GM12892 (cell line): ENCODE results near the gene MARCHF5.
"Not testable (repeated sequence)": the region's sequence is repeated elsewhere in the genome, so short reads cannot be mapped to it uniquely, and the experiment has no call there.

Experiments used
- DNase-seq: peaks from one replicate; pipeline ENCODE4 v3.0.0; 2011; ENCODE audit not compliant: insufficient read length
- FAIRE-seq: peaks from 2 replicates; lab custom pipeline; 2011; peaks lifted over from hg19 to GRCh38; lab: Jason Lieb, UNC
- POLR2A ChIP-seq: IDR thresholded peaks from 2 replicates; pipeline ENCODE4 v1.6.1; 2011; ENCODE audit warnings: low read depth, low read length, control low read depth
- POLR2AphosphoS5 ChIP-seq: IDR thresholded peaks from 2 replicates; pipeline ENCODE4 v1.6.1; 2011; ENCODE audit warnings: low read depth, low read length, control low read depth
- TAF1 ChIP-seq: IDR thresholded peaks from 2 replicates; pipeline ENCODE4 v1.6.1; 2011; ENCODE audit warnings: low read depth, mild to moderate bottlenecking, control low read depth, low read length, borderline replicate concordance

MARCHF5 gene

GRCh38 chr10:92309272-92309671 lies 18.3 kb downstream of the MARCHF5 start:
- no peak for DNase-seq
- no peak for FAIRE-seq
- no peak for TF ChIP-seq POLR2AphosphoS5
- TF ChIP-seq TAF1 = no peak
- no peak for TF ChIP-seq POLR2A

GRCh38 chr10:92313750-92314149 lies 22.8 kb downstream of the MARCHF5 start:
- DNase-seq (no peak), FAIRE-seq (no peak)
- TF ChIP-seq TAF1 = no peak
- no peak for TF ChIP-seq POLR2A
- no peak for TF ChIP-seq POLR2AphosphoS5

GRCh38 chr10:92316610-92317009 lies 25.6 kb downstream of the MARCHF5 start:
- TF ChIP-seq POLR2A = no peak
- TF ChIP-seq POLR2AphosphoS5 = no peak
- FAIRE-seq = no peak
- DNase-seq = no peak

DNA sequence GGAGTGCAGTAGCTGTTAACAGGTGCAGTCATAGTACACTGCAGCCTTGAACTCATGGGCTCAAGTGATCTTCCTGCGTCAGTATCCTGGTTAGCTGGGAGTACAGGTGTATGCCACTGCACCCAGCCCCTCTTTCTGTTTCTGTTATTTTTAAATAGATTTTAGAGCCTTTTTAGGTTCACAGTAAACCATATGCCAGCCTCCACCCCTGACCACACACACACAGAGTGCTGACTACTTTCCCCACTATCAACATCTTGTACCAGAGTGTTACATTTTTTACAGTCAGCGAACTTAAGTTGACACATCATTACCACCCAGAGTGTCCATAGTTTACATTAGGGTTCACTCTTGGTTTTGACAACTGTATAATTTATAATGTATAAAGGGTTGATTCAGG lies 32.1 kb downstream of the MARCHF5 start:
- FAIRE-seq (no peak), DNase-seq (no peak)
- TF ChIP-seq POLR2A = no peak
- no peak for TF ChIP-seq POLR2AphosphoS5
- TF ChIP-seq TAF1 = no peak

DNA sequence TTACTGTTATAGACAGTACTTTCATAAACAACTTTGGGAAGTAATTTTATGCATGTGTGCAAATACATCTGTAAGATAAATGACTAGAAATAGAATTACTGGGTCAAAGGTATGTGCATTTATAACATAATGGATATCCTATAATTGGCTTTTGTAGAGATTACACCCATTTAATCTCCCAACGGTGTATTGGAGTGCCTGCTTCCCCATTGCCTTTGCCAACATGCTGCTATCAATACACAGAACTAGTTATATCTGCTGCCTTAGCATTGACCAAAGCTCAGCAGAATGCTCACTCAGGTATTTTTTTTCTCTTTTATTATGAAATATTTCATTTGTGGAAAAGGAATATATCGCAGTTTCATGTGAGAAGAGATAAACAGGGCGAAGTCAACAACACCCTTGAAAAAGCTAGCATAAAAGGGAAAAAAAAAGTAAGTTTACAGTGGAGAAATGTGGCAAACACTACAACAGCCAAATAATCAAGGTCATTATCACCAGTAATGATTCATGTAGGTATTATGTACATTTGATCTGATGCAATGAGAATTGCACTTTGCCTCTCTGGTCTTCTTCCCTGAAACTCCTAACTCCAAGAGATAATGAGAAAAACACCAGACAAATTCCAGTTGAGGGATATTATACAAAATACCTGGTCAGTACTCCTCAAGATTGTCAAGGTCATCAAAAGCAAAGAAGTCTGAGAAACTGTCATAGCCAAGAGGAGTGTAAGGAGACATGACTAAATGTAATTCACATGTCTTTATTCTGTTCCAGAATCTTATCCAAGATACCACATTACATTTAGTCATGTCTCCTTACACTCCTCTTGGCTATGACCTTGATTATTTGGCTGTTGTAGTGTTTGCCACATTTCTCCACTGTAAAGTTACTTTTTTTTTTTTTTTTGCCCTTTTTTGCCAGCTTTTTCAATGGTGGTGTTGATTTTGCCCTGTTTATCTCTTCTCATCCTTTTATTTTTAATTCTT lies 36.8 kb downstream of the MARCHF5 start:
- DNase-seq = no peak
- TF ChIP-seq POLR2AphosphoS5 (no peak), TAF1 (no peak), POLR2A (no peak)
- no peak for FAIRE-seq

DNA sequence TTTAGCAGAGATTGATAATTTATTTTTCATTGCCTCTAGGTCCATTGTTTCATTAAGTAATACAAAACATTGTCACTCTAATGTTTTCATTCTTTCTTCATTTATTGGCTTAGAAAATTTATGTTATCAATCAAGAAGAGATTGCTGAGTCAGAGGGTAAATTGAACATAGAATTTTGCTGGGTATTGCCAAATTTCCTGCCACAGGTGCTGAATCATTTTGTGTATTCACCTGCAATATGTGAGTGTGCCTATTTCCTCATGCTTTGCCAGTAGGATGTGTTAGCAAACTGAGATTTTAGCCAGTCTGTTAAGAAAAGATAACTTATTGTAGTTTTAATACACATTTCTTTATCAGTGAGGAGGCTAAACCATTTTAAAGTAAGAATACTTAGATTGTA lies 38.0 kb downstream of the MARCHF5 start:
- FAIRE-seq = no peak

DNA sequence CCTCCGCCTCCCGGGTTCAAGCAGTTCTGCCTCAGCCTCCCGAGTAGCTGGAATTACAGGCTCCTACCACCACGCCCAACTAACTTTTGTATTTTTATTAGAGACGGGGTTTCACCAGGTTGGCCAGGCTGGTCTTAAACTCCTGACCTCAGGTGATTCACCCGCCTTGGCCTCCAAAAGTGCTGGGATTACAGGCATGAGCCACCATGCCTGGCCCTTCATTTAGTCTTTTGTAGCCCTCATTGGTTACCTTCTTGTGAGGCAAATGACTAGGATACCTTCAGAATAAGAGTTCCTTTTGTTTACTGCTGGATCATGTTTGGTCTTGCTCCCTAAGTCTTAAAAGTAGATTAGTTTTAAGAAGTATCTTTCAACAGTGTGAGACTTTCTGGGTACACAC lies 39.0 kb downstream of the MARCHF5 start:
- not testable (repeated sequence) for FAIRE-seq, DNase-seq

More for the DNA sequence above, 38.0 kb downstream of the MARCHF5 start:
- DNase-seq = no peak
- TF ChIP-seq TAF1 (no peak), POLR2A (no peak), POLR2AphosphoS5 (no peak)

DNA sequence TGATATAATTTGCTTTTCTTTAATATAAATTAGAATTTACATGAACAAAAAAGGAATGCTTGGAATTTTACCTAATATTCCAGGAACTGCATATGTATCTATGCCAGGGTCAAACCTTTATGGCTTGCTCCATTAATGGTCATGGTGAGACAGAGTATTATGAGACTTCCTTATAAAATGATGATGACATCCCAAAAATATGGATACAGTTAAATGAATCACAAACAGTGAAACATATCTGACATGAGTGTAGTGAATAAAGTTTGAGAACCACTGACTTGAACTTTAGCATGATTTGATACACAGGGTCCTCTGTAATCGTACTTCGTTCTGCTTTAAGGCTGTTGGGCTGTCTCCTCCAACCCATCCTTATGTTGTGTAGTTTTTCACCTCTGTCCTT lies 51.8 kb downstream of the MARCHF5 start:
- TF ChIP-seq POLR2A = no peak
- no peak for TF ChIP-seq TAF1
- TF ChIP-seq POLR2AphosphoS5 = no peak
- DNase-seq (no peak), FAIRE-seq (no peak)

GRCh38 chr10:92345575-92345974 lies 54.6 kb downstream of the MARCHF5 start:
- not testable (repeated sequence) for FAIRE-seq, DNase-seq

DNA sequence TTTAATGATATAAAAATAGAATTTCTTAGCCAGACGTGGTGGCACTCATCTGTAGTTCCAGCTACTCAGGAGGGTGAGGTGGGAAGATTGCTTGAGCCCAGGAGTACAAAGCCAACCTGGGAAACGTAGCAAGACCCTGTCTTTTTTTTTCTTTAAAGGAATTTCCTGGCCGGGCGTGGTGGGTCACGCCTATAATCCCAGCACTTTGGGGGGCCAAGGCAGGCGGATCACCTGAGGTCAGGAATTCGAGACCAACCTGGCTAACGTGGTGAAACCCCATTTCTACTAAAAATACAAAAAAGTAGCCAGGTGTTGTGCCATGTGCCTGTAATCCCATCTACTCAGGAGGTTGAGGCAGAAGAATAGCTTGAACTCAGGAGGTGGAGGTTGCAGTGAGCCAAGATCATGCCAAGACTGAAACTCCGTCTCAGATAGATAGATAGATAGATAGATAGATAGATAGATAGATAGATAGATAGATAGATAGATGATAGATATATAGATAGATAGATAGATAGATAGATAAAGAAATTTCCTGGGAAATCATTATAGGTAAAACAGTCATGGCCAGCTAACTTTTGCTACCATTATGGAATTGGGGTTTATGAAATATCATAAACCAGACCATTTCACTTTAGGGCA lies 56.2 kb downstream of the MARCHF5 start:
- DNase-seq, FAIRE-seq: not testable (repeated sequence)

GRCh38 chr10:92350411-92350810 lies 59.4 kb downstream of the MARCHF5 start:
- no peak for DNase-seq
- FAIRE-seq = no peak
- TF ChIP-seq TAF1 (no peak), POLR2AphosphoS5 (no peak), POLR2A (no peak)

GRCh38 chr10:92354587-92354986 lies 63.6 kb downstream of the MARCHF5 start:
- no peak for DNase-seq
- TF ChIP-seq POLR2AphosphoS5 = no peak
- no peak for TF ChIP-seq POLR2A
- no peak for TF ChIP-seq TAF1
- no peak for FAIRE-seq
